ENCODE results near the gene PAQR6. TPM values are rescaled to one million over a fixed set of nuclear protein-coding genes. Genes with fewer than 3 reads are reported as not detected.

The PAQR6 gene
- total RNA-seq, 3 donors from 2014 or later: 1.5 to 6.2 (median 1.9) TPM

GRCh38 chr1:156289857-156290256 is 42.0 kb upstream of the PAQR6 start:
- Histone ChIP-seq H3K4me1 (ENCODE audit: low read depth) (no peaks in the 10 kb centered on the region), H3K9me3 (no peaks in the 10 kb centered on the region), H3K4me3 (no peak overlapping the region), H3K36me3 (ENCODE audit: low read depth) (no peaks in the 10 kb centered on the region)
- intact Hi-C loops (cut with DNase I, micrococcal nuclease): no loop called here
- DNase-seq (no peak), ATAC-seq (no peak)
- TF ChIP-seq CTCF (IDR thresholded peaks at IDR 0.05): no peak

GRCh38 chr1:156286061-156286460 is 38.2 kb upstream of the PAQR6 start:
- no peak for TF ChIP-seq CTCF (IDR thresholded peaks at IDR 0.05)
- no peaks in the 10 kb centered on the region for H3K9me3 ChIP-seq
- H3K4me1 ChIP-seq (ENCODE audit: low read depth): peaks cover 18% of the 10 kb centered on the region
- intact Hi-C loops (cut with DNase I, micrococcal nuclease): no loop called here
- H3K36me3 ChIP-seq (ENCODE audit: low read depth): no peaks in the 10 kb centered on the region
- ATAC-seq (no peak), DNase-seq (no peak)
- H3K4me3 ChIP-seq: no peak overlapping the region

GRCh38 chr1:156285437-156285836 is 37.6 kb upstream of the PAQR6 start:
- no peak for TF ChIP-seq CTCF (IDR thresholded peaks at IDR 0.05)
- DNase-seq (no peak), ATAC-seq (no peak)
- Histone ChIP-seq H3K36me3 (ENCODE audit: low read depth) (no peaks in the 10 kb centered on the region), H3K4me1 (ENCODE audit: low read depth) (peaks cover 21% of the 10 kb centered on the region), H3K4me3 (no peak overlapping the region), H3K9me3 (no peaks in the 10 kb centered on the region)
- intact Hi-C loops (cut with DNase I, micrococcal nuclease): no loop called here

GRCh38 chr1:156284757-156285156 is 36.9 kb upstream of the PAQR6 start:
- Histone ChIP-seq H3K9me3 (no peaks in the 10 kb centered on the region), H3K4me1 (ENCODE audit: low read depth) (peaks cover 21% of the 10 kb centered on the region), H3K36me3 (ENCODE audit: low read depth) (no peaks in the 10 kb centered on the region), H3K4me3 (no peak overlapping the region)
- TF ChIP-seq CTCF (IDR thresholded peaks at IDR 0.05): no peak
- DNase-seq (no peak), ATAC-seq (no peak)
- intact Hi-C loops (cut with DNase I, micrococcal nuclease): no loop called here

- H3K4me3 ChIP-seq: peak within 1 kb of the TSS; percentile 77
- DNase-seq (peak in 2 of 3 donors; percentile 51 to 56), ATAC-seq (peak; percentile 10)
- H3K36me3 ChIP-seq (ENCODE audit: low read depth): no peaks in the 10 kb centered on the region
- no peaks in the 10 kb centered on the region for H3K9me3 ChIP-seq
- peaks cover 21% of the 10 kb centered on the region for H3K4me1 ChIP-seq (ENCODE audit: low read depth)
- no peak for TF ChIP-seq CTCF (IDR thresholded peaks at IDR 0.05)
- intact Hi-C loops (cut with DNase I, micrococcal nuclease): no loop called here
Observed at GRCh38 chr1:156284112-156284511, 36.3 kb upstream of the PAQR6 start, which contains the start of gene TMEM79. Gene TMEM79, plus strand, starts transcription at chr1:156284325. Its CDS starts 902 bp downstream, at chr1:156285227.

GRCh38 chr1:156283521-156283920 is 35.7 kb upstream of the PAQR6 start:
- no peaks in the 10 kb centered on the region for H3K36me3 ChIP-seq (ENCODE audit: low read depth)
- H3K9me3 ChIP-seq: no peaks in the 10 kb centered on the region
- ATAC-seq (no peak), DNase-seq (no peak)
- H3K4me3 ChIP-seq: no peak overlapping the region
- peaks cover 21% of the 10 kb centered on the region for H3K4me1 ChIP-seq (ENCODE audit: low read depth)
- intact Hi-C loops (cut with DNase I, micrococcal nuclease): no loop called here
- TF ChIP-seq CTCF (IDR thresholded peaks at IDR 0.05): no peak
